ENCODE data around the gene HSPA6. TPM values are rescaled to one million over a fixed set of nuclear protein-coding genes. Genes with fewer than 3 reads are reported as not detected.
"Not testable (repeated sequence)": the region's sequence is repeated elsewhere in the genome, so short reads cannot be mapped to it uniquely, and the experiment has no call there.

The HSPA6 gene
- total RNA-seq, 6 experiments from 2014 or later: 0.10 to 0.45 (median 0.19) TPM

DNA sequence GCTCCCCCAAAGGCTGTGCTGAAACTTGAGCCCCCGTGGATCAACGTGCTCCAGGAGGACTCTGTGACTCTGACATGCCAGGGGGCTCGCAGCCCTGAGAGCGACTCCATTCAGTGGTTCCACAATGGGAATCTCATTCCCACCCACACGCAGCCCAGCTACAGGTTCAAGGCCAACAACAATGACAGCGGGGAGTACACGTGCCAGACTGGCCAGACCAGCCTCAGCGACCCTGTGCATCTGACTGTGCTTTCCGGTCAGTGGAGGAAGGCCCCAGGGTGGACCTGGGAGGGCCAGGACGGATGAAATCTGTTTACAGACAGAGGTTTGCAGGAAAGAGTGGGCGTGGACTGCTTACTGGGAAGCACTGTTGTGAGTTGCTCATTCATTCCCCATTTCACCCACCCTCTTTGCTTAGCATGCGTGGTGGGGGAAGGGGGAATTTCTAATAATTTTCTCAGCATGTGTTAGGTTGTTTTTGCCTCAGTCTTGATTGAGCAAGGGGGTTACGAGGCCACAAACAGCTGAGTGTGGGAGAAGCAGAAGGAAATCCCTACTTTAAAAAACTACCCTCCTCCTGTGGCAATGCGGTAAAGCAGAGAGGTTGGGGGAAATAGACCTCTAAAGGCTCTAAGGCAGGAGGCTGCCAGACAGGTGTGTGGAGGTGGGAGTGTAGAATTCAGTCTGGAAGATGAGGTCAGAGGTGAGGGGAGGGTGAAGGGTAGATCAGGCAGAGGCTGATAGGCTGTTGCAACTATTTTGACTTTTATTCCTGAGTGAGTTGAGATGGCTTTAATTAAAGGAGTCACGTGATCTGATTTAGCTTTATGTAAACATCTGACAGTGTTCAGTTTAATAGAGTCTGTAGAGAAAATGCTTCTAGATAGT, 17.8 kb upstream of the HSPA6 start:
- Mint-ChIP-seq H3K9me3 (no peaks in the 10 kb centered on the region), H3K4me1 (ENCODE audit: low read depth) (peaks cover 10% of the 10 kb centered on the region), H3K4me3 (no peak overlapping the region), H3K36me3 (ENCODE audit: low read depth) (no peaks in the 10 kb centered on the region), H3K27me3 (ENCODE audit: insufficient read depth) (peaks cover 14% of the 10 kb centered on the region), H3K27ac (no peak overlapping the region)
- TF ChIP-seq, protein P1, sequence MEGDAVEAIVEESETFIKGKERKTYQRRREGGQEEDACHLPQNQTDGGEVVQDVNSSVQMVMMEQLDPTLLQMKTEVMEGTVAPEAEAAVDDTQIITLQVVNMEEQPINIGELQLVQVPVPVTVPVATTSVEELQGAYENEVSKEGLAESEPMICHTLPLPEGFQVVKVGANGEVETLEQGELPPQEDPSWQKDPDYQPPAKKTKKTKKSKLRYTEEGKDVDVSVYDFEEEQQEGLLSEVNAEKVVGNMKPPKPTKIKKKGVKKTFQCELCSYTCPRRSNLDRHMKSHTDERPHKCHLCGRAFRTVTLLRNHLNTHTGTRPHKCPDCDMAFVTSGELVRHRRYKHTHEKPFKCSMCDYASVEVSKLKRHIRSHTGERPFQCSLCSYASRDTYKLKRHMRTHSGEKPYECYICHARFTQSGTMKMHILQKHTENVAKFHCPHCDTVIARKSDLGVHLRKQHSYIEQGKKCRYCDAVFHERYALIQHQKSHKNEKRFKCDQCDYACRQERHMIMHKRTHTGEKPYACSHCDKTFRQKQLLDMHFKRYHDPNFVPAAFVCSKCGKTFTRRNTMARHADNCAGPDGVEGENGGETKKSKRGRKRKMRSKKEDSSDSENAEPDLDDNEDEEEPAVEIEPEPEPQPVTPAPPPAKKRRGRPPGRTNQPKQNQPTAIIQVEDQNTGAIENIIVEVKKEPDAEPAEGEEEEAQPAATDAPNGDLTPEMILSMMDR (IDR thresholded peaks at IDR 0.05): no peak
- no peak for DNase-seq

DNA sequence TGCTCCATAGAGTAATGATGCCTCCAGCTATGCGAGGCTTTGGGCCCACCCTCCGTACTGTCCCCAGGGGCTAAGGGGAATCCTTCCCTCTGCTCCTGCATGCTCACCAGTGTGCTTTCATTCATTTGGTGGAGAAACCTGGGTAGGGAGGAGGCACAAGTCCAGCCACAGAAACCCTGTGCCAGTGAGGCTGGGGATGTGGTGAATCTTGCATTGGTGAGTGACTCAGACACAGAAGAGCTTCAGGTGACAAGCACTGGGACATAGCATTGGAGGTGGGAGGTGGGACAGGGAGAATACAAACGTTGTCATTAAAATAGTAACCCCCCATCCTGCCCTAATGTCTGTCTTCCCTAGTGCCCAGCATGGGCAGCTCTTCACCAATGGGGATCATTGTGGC, 13.9 kb upstream of the HSPA6 start:
- no peak for DNase-seq
- TF ChIP-seq, protein P1 (IDR thresholded peaks at IDR 0.05): no peak
- Mint-ChIP-seq H3K27ac (no peak overlapping the region), H3K4me3 (no peak overlapping the region), H3K36me3 (ENCODE audit: low read depth) (no peaks in the 10 kb centered on the region), H3K9me3 (no peaks in the 10 kb centered on the region), H3K4me1 (ENCODE audit: low read depth) (peaks cover 29% of the 10 kb centered on the region), H3K27me3 (ENCODE audit: insufficient read depth) (peaks cover 5% of the 10 kb centered on the region)

DNA sequence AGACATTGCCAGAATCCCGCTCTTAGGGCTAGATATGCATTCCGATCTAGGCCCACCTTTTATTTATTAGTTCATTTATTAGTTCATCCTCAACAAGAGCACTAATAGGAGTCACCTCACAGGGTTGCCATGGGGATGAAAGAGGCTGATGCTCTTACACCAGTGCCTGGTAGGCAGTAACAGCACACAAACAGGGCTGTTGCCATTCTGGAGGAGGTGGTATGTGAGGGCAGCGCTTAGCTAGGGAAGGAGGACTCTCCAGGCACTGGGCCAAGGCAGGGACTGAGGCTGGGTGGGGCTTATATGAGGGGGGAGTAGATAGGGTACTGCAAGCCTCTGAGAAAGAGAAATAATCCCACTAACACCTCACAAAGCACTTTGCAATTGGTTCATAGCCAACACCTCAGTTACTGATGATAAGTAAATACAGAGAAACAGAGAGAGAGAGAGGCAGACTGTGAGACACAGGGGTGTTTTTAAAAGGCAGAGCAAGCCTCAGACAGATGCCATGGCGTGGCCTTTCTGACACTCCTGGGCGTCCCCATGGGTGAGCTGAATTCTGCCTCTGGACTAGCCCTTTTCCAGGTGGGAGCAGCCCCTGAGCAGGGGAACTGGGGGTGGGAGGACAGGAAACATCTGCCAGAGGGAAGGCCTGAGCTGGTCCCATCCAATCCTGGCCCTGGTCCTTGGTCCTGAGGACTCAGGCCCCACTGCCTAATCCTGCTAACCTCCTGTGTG, 13.2 kb upstream of the HSPA6 start:
- DNase-seq: no peak
- Mint-ChIP-seq H3K27me3 (ENCODE audit: insufficient read depth) (peaks cover 5% of the 10 kb centered on the region), H3K4me3 (no peak overlapping the region), H3K36me3 (ENCODE audit: low read depth) (no peaks in the 10 kb centered on the region), H3K9me3 (no peaks in the 10 kb centered on the region), H3K4me1 (ENCODE audit: low read depth) (peaks cover 31% of the 10 kb centered on the region), H3K27ac (no peak overlapping the region)
- TF ChIP-seq, protein P1 (IDR thresholded peaks at IDR 0.05): no peak

DNA sequence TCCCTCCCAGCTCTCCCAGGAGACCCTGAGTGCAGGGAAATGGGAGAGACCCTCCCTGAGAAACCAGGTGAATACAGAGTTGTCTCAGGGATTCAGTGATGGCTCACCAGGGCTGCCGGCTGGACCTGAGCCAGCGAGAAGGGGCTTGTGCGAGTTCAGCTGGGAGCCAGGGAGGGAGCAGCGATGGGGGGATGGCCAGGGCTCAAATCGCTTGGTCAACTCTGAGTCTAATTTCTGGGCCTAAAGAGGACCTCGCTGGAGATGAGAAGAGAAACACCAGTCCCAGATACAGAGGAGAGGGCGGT, 12.6 kb upstream of the HSPA6 start:
- H3K36me3 Mint-ChIP-seq (ENCODE audit: low read depth): no peaks in the 10 kb centered on the region
- no peak overlapping the region for H3K27ac Mint-ChIP-seq
- TF ChIP-seq, protein P1 (IDR thresholded peaks at IDR 0.05): no peak
- no peak overlapping the region for H3K4me3 Mint-ChIP-seq
- peaks cover 26% of the 10 kb centered on the region for H3K4me1 Mint-ChIP-seq (ENCODE audit: low read depth)
- DNase-seq: no peak
- H3K9me3 Mint-ChIP-seq: no peaks in the 10 kb centered on the region
- H3K27me3 Mint-ChIP-seq (ENCODE audit: insufficient read depth): peaks cover 5% of the 10 kb centered on the region

DNA sequence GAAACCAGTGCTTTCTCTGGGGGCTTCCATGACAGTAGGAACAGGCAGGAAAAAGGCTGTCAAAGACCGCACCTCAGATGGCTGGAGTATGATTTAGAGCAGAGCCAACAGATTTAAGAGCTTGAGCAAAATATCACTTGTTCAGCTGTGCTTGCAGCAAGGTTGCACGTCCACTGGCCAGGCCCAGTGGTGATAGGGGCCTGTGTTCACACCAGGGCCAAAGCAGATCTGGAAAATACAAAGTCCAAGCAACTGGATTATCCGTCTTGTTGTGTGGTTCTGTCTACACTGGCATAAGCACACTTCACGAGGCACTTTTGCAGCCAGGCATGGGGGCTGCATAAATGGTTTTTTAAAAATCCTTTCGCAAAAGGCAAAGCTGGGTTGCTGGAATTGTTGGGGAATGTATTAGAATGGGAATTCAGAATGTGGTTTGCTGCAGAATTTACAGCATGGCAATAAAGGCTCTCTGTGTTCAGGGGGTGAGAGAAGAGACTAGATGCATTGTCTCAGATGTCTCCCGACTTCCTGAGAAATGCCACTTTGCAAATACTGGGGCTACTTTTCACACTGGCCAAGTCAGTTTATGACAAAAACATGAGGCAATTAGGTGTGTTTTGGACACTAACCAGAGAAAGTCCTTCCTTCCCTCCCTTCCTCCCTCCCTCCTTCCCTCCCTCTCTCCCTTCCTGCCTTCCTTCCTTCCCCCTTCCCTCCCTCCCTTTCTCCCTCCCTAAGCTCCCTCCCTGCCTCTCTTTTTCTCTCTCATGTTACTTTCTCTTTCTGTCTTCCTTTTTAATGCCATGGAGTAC, 11.5 kb upstream of the HSPA6 start:
- H3K27ac Mint-ChIP-seq; DNase-seq; H3K9me3 Mint-ChIP-seq; H3K4me3 Mint-ChIP-seq; H3K36me3 Mint-ChIP-seq (ENCODE audit: low read depth); H3K27me3 Mint-ChIP-seq (ENCODE audit: insufficient read depth): not testable (repeated sequence)
- peaks cover 22% of the 10 kb centered on the region for H3K4me1 Mint-ChIP-seq (ENCODE audit: low read depth)

DNA sequence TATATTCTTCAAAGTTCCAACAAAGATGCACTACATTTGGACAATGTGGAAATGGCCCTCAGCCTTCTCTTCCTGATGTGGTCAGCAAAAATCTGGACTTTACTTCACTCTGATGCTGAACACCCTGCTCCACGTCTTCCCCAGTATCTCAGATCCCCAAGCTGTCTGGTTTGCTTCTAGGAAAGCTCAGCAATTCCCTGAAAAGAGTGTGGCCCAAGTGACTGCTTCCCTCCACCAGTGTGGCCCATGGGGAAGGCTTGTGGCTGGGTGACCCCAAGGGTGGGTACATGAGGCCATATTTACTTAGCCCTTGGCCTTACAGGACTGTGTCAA, 10.9 kb upstream of the HSPA6 start:
- not testable (repeated sequence) for H3K9me3 Mint-ChIP-seq; H3K27me3 Mint-ChIP-seq (ENCODE audit: insufficient read depth); H3K36me3 Mint-ChIP-seq (ENCODE audit: low read depth); DNase-seq; H3K4me3 Mint-ChIP-seq
- H3K27ac Mint-ChIP-seq: peak overlapping the region; percentile 90
- peaks cover 22% of the 10 kb centered on the region for H3K4me1 Mint-ChIP-seq (ENCODE audit: low read depth)

DNA sequence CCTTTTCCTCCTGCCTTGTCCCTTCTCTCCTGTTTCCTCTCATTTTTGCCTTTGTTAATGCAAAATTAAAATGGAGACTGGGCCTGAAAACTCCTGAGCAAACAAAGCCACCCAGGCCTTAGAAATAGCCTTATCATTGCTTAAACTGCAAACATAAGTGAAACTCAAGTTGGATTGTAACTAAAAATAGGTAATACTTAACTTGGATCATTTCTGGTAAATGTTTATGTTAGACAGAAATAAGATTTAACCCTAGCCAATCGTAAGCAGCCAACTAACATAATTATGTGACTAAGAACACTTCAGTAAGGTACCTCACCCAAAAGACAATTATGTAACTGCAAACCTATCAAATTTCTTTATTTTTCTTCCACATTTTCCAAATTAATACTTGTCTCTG, 10.4 kb upstream of the HSPA6 start:
- H3K27ac Mint-ChIP-seq: peak overlapping the region; percentile 90
- not testable (repeated sequence) for H3K36me3 Mint-ChIP-seq (ENCODE audit: low read depth); H3K27me3 Mint-ChIP-seq (ENCODE audit: insufficient read depth); DNase-seq; H3K9me3 Mint-ChIP-seq
- H3K4me1 Mint-ChIP-seq (ENCODE audit: low read depth): peaks cover 22% of the 10 kb centered on the region
- peak overlapping the region; percentile 36; the same call in 1 of the 2 replicates for H3K4me3 Mint-ChIP-seq

DNA sequence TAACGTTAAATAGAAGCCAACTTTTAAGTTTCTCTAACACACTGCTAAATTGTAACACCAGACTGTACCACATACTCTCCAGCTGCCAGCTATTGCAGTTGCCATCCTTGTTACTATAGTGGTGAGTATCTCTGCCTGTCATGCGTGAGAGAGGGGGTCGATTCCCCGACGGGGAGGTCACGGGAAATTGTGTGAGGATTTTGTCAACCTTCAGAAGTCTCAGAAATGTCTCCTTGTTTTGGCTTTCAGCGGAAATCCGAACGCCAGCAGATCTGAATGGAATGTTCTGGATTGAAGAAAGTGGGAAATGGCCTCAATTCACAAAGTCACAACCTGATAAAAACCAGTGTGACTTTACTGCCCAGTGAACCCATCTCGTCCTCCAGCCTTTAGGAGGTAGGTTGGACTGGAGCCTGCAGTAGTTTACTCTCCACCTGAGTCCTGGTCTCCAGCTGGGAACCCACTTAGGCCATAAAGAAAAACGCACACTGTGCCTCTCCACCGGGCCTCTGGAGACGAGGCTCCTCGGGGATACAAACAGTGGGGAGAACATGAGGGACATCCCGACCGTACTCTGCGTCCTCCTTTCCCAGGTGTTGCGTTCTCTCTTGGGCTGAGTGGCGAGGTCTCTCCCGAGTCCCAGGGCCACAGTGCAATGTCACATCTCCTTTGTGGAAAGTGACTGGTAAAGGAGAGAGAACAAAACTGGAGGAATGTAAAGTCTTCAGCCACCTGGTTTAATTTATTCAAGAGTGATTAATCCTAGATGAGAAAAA, 1.1 kb upstream of the HSPA6 start:
- peak overlapping the region; percentile 87; the same call in 1 of the 2 replicates for H3K27ac Mint-ChIP-seq
- H3K9me3 Mint-ChIP-seq: not testable (repeated sequence)

More for the DNA sequence above, 1.1 kb upstream of the HSPA6 start:
- DNase-seq; H3K36me3 Mint-ChIP-seq (ENCODE audit: low read depth); H3K4me1 Mint-ChIP-seq (ENCODE audit: low read depth); H3K27me3 Mint-ChIP-seq (ENCODE audit: insufficient read depth): not testable (repeated sequence)
- peak overlapping the region; percentile 87 for H3K4me3 Mint-ChIP-seq

Measured in HFFc6 (cell line).